ENCODE data around the gene HDX.
"Not testable (repeated sequence)": the region's sequence is repeated elsewhere in the genome, so short reads cannot be mapped to it uniquely, and the experiment has no call there.

The HDX gene

GRCh38 chrX:84336646-84337045 lies 165.6 kb downstream of the HDX start:
- DNase-seq: no peak

- DNase-seq: no peak
These were observed 167.1 kb downstream of the HDX start for GRCh38 chrX:84335121-84335520.

- no peak for DNase-seq
These were observed 180.0 kb downstream of the HDX start for GRCh38 chrX:84322083-84322827.

GRCh38 chrX:84320614-84321013 lies 181.6 kb downstream of the HDX start:
- DNase-seq: peak; percentile 1 to 32

- no peak for DNase-seq
These were observed 182.2 kb downstream of the HDX start for GRCh38 chrX:84320023-84320422.

GRCh38 chrX:84318661-84319060 lies 183.6 kb downstream of the HDX start:
- no peak for DNase-seq

- DNase-seq: not testable (repeated sequence)
These were observed 186.3 kb downstream of the HDX start for GRCh38 chrX:84315946-84316345.

All from cerebellar nuclear complex (tissue), 1 donor.